ENCODE results near the gene DCAF8.

DCAF8 gene

DNA sequence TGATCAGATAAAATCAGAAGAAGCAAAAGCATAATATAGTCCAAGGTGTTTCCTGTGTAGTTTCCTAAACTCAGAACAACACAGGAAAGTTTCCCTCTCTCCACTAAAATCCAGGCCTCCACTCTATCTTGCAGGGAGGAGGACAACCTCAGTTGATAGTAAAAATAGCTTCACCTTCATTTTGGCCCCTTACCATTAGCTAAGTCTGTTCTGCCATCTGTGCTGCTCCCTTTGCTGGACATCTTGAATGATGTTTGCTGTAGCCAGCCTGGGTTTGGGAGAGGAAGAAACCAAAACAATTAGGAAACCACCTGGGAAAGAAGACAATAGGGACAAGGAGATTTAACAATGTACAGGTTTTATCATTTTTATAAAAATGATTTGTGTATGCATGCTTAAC, 18.6 kb downstream of the DCAF8 start:
- H3K36me3 ChIP-seq (ENCODE audit: control insufficient read depth, insufficient read depth, low read length): no peaks in the 10 kb centered on the region
- no peak overlapping the region for H3K27ac ChIP-seq
- H3K4me2 ChIP-seq (ENCODE audit: low read length): no peak overlapping the region
- H2AFZ ChIP-seq: no peak overlapping the region
- no peaks in the 10 kb centered on the region for H3K9me3 ChIP-seq (ENCODE audit: control insufficient read depth, low read length)
- H3K9ac ChIP-seq: no peak overlapping the region
- no peak overlapping the region for H3K4me3 ChIP-seq (ENCODE audit: low read depth, low read length)
- peaks cover 5% of the 10 kb centered on the region for H3K4me1 ChIP-seq
- H3K79me2 ChIP-seq: peaks cover 14% of the 10 kb centered on the region
- TF ChIP-seq, protein P1, sequence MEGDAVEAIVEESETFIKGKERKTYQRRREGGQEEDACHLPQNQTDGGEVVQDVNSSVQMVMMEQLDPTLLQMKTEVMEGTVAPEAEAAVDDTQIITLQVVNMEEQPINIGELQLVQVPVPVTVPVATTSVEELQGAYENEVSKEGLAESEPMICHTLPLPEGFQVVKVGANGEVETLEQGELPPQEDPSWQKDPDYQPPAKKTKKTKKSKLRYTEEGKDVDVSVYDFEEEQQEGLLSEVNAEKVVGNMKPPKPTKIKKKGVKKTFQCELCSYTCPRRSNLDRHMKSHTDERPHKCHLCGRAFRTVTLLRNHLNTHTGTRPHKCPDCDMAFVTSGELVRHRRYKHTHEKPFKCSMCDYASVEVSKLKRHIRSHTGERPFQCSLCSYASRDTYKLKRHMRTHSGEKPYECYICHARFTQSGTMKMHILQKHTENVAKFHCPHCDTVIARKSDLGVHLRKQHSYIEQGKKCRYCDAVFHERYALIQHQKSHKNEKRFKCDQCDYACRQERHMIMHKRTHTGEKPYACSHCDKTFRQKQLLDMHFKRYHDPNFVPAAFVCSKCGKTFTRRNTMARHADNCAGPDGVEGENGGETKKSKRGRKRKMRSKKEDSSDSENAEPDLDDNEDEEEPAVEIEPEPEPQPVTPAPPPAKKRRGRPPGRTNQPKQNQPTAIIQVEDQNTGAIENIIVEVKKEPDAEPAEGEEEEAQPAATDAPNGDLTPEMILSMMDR (IDR thresholded peaks at IDR 0.05): no peak
- no peaks in the 10 kb centered on the region for H3K27me3 ChIP-seq (ENCODE audit: control insufficient read depth, insufficient read depth, low read length)

GRCh38 chr1:160239582-160240299, 22.6 kb downstream of the DCAF8 start:
- TF ChIP-seq, protein P1 (IDR thresholded peaks at IDR 0.05): no peak
- Histone ChIP-seq H3K4me2 (ENCODE audit: low read length) (no peak overlapping the region), H3K9ac (no peak overlapping the region), H2AFZ (no peak overlapping the region), H3K27ac (no peak overlapping the region), H3K4me1 (peaks cover 5% of the 10 kb centered on the region), H3K79me2 (peaks cover 4% of the 10 kb centered on the region), H3K27me3 (ENCODE audit: control insufficient read depth, insufficient read depth, low read length) (no peaks in the 10 kb centered on the region), H3K36me3 (ENCODE audit: control insufficient read depth, insufficient read depth, low read length) (no peaks in the 10 kb centered on the region), H3K4me3 (ENCODE audit: low read depth, low read length) (no peak overlapping the region), H3K9me3 (ENCODE audit: control insufficient read depth, low read length) (no peaks in the 10 kb centered on the region)

- Histone ChIP-seq H3K9me3 (ENCODE audit: control insufficient read depth, low read length) (no peaks in the 10 kb centered on the region), H3K4me2 (ENCODE audit: low read length) (no peak overlapping the region), H3K27me3 (ENCODE audit: control insufficient read depth, insufficient read depth, low read length) (no peaks in the 10 kb centered on the region), H2AFZ (no peak overlapping the region), H3K9ac (no peak overlapping the region), H3K79me2 (peaks cover 4% of the 10 kb centered on the region), H3K36me3 (ENCODE audit: control insufficient read depth, insufficient read depth, low read length) (no peaks in the 10 kb centered on the region), H3K4me3 (ENCODE audit: low read depth, low read length) (no peak overlapping the region), H3K4me1 (no peaks in the 10 kb centered on the region), H3K27ac (no peak overlapping the region)
- TF ChIP-seq, protein P1 (IDR thresholded peaks at IDR 0.05): no peak
Measured at GRCh38 chr1:160238408-160238807, 23.9 kb downstream of the DCAF8 start.

GRCh38 chr1:160237558-160237957, 24.8 kb downstream of the DCAF8 start:
- H3K79me2 ChIP-seq: no peaks in the 10 kb centered on the region
- no peaks in the 10 kb centered on the region for H3K4me1 ChIP-seq
- no peak overlapping the region for H3K9ac ChIP-seq
- H3K4me2 ChIP-seq (ENCODE audit: low read length): no peak overlapping the region
- H3K4me3 ChIP-seq (ENCODE audit: low read depth, low read length): no peak overlapping the region
- TF ChIP-seq, protein P1 (IDR thresholded peaks at IDR 0.05): no peak
- H3K27me3 ChIP-seq (ENCODE audit: control insufficient read depth, insufficient read depth, low read length): no peaks in the 10 kb centered on the region
- H3K27ac ChIP-seq: no peak overlapping the region
- no peaks in the 10 kb centered on the region for H3K9me3 ChIP-seq (ENCODE audit: control insufficient read depth, low read length)
- H3K36me3 ChIP-seq (ENCODE audit: control insufficient read depth, insufficient read depth, low read length): no peaks in the 10 kb centered on the region
- no peak overlapping the region for H2AFZ ChIP-seq

- TF ChIP-seq, protein P1 (IDR thresholded peaks at IDR 0.05): no peak
- no peaks in the 10 kb centered on the region for H3K9me3 ChIP-seq (ENCODE audit: control insufficient read depth, low read length)
- no peak overlapping the region for H3K9ac ChIP-seq
- no peak overlapping the region for H3K4me2 ChIP-seq (ENCODE audit: low read length)
- H3K27ac ChIP-seq: no peak overlapping the region
- H2AFZ ChIP-seq: no peak overlapping the region
- H3K27me3 ChIP-seq (ENCODE audit: control insufficient read depth, insufficient read depth, low read length): no peaks in the 10 kb centered on the region
- no peaks in the 10 kb centered on the region for H3K36me3 ChIP-seq (ENCODE audit: control insufficient read depth, insufficient read depth, low read length)
- H3K4me1 ChIP-seq: no peaks in the 10 kb centered on the region
- no peaks in the 10 kb centered on the region for H3K79me2 ChIP-seq
- no peak overlapping the region for H3K4me3 ChIP-seq (ENCODE audit: low read depth, low read length)
Measured at GRCh38 chr1:160236806-160237205, 25.5 kb downstream of the DCAF8 start.

Measured in parathyroid adenoma (tissue), 2 donors.